ENCODE data around the gene CLPSL1. TPM values are rescaled to one million over a fixed set of nuclear protein-coding genes. Genes with fewer than 3 reads are reported as not detected.

The CLPSL1 gene
- total and polyA plus RNA-seq, 2 of the 4 experiments (the other 2 are of a cell fraction): not detected

GRCh38 chr6:35745509-35745908, 35.3 kb upstream of the CLPSL1 start:
- Histone ChIP-seq H3K36me3 (ENCODE audit: control insufficient read depth, insufficient read depth, low read length) (no peaks in the 10 kb centered on the region), H4K8ac (ENCODE audit: low read depth in 2 of 2, low read length in 2 of 2) (no peak overlapping the region), H3K9me3 (ENCODE audit: control insufficient read depth, insufficient read depth, low read length) (peaks cover 8% of the 10 kb centered on the region), H3K27me3 (ENCODE audit: control insufficient read depth, insufficient read depth, low read length) (peaks cover 31% of the 10 kb centered on the region), H3K14ac (replicated peaks; ENCODE audit: low read depth, low read length) (no peak overlapping the region), H3K4me1 (ENCODE audit: control insufficient read depth, insufficient read depth, low read length) (no peaks in the 10 kb centered on the region), H3K27ac (ENCODE audit: insufficient read depth, low read length) (no peak overlapping the region), H3K4me3 (ENCODE audit: insufficient read depth, low read depth, low read length) (no peak overlapping the region), H2BK5ac (ENCODE audit: low read depth, low read length, poor library complexity, severe bottlenecking) (no peak overlapping the region), H3K4me2 (ENCODE audit: low read depth, low read length) (no peak overlapping the region), H3K56ac (ENCODE audit: extremely low read depth, insufficient read depth, low read length) (no peak overlapping the region), H4K91ac (ENCODE audit: insufficient read depth, low read depth, low read length) (no peak overlapping the region), H2BK120ac (ENCODE audit: low read depth, low read length) (no peak overlapping the region), H2AK9ac (replicated peaks; ENCODE audit: low read depth, low read length, poor library complexity) (no peak overlapping the region), H3K79me1 (ENCODE audit: low read depth in 1 of 2, low read length in 2 of 2) (no peaks in the 10 kb centered on the region), H4K20me1 (ENCODE audit: insufficient read depth, low read length) (no peaks in the 10 kb centered on the region), H2AK5ac (ENCODE audit: low read depth, low read length) (no peak overlapping the region), H4K5ac (ENCODE audit: low read depth, low read length) (no peak overlapping the region), H3K4ac (ENCODE audit: low read depth, low read length) (no peak overlapping the region), H3K9me1 (ENCODE audit: insufficient read depth, low read length) (no peaks in the 10 kb centered on the region), H2BK20ac (ENCODE audit: low read depth, low read length) (no peak overlapping the region), H3K18ac (ENCODE audit: low read depth, low read length) (no peak overlapping the region), H3K9ac (ENCODE audit: low read depth, low read length) (no peak overlapping the region), H2BK15ac (ENCODE audit: low read depth, low read length) (no peak overlapping the region), H2AFZ (replicated peaks; ENCODE audit: low read length, poor library complexity) (no peak overlapping the region), H3K23ac (ENCODE audit: low read depth, low read length) (no peak overlapping the region)
- no peak for TF ChIP-seq MAZ (IDR thresholded peaks at IDR 0.05; ENCODE audit: borderline replicate concordance, low read depth, low read length)
- no peak for TF ChIP-seq POLR2A (IDR thresholded peaks at IDR 0.05; ENCODE audit: low read depth, low read length)
- TF ChIP-seq, protein P1, sequence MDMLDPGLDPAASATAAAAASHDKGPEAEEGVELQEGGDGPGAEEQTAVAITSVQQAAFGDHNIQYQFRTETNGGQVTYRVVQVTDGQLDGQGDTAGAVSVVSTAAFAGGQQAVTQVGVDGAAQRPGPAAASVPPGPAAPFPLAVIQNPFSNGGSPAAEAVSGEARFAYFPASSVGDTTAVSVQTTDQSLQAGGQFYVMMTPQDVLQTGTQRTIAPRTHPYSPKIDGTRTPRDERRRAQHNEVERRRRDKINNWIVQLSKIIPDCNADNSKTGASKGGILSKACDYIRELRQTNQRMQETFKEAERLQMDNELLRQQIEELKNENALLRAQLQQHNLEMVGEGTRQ (IDR thresholded peaks at IDR 0.05; ENCODE audit: low read depth, low read length): no peak
- TF ChIP-seq MXI1 (IDR thresholded peaks at IDR 0.05; ENCODE audit: borderline replicate concordance, low read depth, low read length): no peak
- TF ChIP-seq, protein P2, sequence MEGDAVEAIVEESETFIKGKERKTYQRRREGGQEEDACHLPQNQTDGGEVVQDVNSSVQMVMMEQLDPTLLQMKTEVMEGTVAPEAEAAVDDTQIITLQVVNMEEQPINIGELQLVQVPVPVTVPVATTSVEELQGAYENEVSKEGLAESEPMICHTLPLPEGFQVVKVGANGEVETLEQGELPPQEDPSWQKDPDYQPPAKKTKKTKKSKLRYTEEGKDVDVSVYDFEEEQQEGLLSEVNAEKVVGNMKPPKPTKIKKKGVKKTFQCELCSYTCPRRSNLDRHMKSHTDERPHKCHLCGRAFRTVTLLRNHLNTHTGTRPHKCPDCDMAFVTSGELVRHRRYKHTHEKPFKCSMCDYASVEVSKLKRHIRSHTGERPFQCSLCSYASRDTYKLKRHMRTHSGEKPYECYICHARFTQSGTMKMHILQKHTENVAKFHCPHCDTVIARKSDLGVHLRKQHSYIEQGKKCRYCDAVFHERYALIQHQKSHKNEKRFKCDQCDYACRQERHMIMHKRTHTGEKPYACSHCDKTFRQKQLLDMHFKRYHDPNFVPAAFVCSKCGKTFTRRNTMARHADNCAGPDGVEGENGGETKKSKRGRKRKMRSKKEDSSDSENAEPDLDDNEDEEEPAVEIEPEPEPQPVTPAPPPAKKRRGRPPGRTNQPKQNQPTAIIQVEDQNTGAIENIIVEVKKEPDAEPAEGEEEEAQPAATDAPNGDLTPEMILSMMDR (conservative IDR thresholded peaks at IDR 0.05; ENCODE audit: low read depth, low read length): no peak
- no peak for TF ChIP-seq RCOR1 (IDR thresholded peaks at IDR 0.05; ENCODE audit: insufficient replicate concordance, low read length)
- TF ChIP-seq RFX5 (IDR thresholded peaks at IDR 0.05; ENCODE audit: low read depth, low read length): no peak
- no peak for TF ChIP-seq CEBPB (IDR thresholded peaks at IDR 0.05; ENCODE audit: low read depth, low read length)
- no peak for TF ChIP-seq NFE2L2 (IDR thresholded peaks at IDR 0.05; ENCODE audit: low read depth, low read length)
- TF ChIP-seq BHLHE40 (IDR thresholded peaks at IDR 0.05; ENCODE audit: low read depth, low read length): no peak
- TF ChIP-seq SMC3 (IDR thresholded peaks at IDR 0.05; ENCODE audit: low read depth, low read length): no peak
- TF ChIP-seq MAFK (IDR thresholded peaks at IDR 0.05; ENCODE audit: low read depth, low read length): no peak
- TF ChIP-seq FOS (IDR thresholded peaks at IDR 0.05; ENCODE audit: low read depth, low read length): no peak
- TF ChIP-seq CHD1 (IDR thresholded peaks at IDR 0.05; ENCODE audit: low read depth, low read length): no peak
- TF ChIP-seq, protein P3, sequence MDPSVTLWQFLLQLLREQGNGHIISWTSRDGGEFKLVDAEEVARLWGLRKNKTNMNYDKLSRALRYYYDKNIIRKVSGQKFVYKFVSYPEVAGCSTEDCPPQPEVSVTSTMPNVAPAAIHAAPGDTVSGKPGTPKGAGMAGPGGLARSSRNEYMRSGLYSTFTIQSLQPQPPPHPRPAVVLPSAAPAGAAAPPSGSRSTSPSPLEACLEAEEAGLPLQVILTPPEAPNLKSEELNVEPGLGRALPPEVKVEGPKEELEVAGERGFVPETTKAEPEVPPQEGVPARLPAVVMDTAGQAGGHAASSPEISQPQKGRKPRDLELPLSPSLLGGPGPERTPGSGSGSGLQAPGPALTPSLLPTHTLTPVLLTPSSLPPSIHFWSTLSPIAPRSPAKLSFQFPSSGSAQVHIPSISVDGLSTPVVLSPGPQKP (IDR thresholded peaks at IDR 0.05; ENCODE audit: borderline replicate concordance, low read depth, low read length): no peak
- TF ChIP-seq RAD21 (IDR thresholded peaks at IDR 0.05; ENCODE audit: low read length): no peak
- POLR2A ChIA-PET (ENCODE audit: unreplicated experiment): no interaction called here
- CTCF ChIA-PET: no interaction called here
- WGBS, 2 experiments (ENCODE audit: extremely low coverage in 2 of 2, insufficient read length in 1 of 2): no CpG with 5 or more reads among the region's 7 CpGs
- in situ Hi-C loops (cut with MboI; ENCODE audit: low sequenced_read_pairs) (loop anchor here (25.0 kb wide), 1 partner anchor 433 kb away; no protein-coding TSS in a partner anchor), dilution Hi-C loops (cut with HindIII; ENCODE audit: low sequenced_read_pairs, unreplicated experiment) (no loop called here), intact Hi-C loops (cut with micrococcal nuclease) (no loop called here)
- ATAC-seq (ENCODE audit: low read depth) (no peak), DNase-seq (no peak)
- no TSS peak for BruUV-seq (replicated peaks)
